ENCODE results near the gene FRMD4A. TPM values are rescaled to one million over a fixed set of nuclear protein-coding genes. Genes with fewer than 3 reads are reported as not detected.
"Not testable (repeated sequence)": the region's sequence is repeated elsewhere in the genome, so short reads cannot be mapped to it uniquely, and the experiment has no call there.

Gene FRMD4A
- total RNA-seq, 2 experiments from 2014 or later: 0.30 to 0.35 TPM

GRCh38 chr10:14235566-14236195 lies 95.0 kb downstream of the FRMD4A start:
- POLR2A ChIA-PET: no interaction called here
- H3K4me3 Mint-ChIP-seq: no peak overlapping the region
- peaks cover 14% of the 10 kb centered on the region for H3K4me1 Mint-ChIP-seq
- H3K36me3 Mint-ChIP-seq (ENCODE audit: low read depth): peaks cover 5% of the 10 kb centered on the region
- DNase-seq: no peak
- H3K9me3 Mint-ChIP-seq: peaks cover 2% of the 10 kb centered on the region
- peaks cover 30% of the 10 kb centered on the region for H3K27me3 Mint-ChIP-seq
- CTCF ChIA-PET: no interaction called here
- no peak overlapping the region for H3K27ac Mint-ChIP-seq

- H3K4me1 Mint-ChIP-seq: peaks cover 19% of the 10 kb centered on the region
- CTCF ChIA-PET: no interaction called here
- H3K27me3 Mint-ChIP-seq: peaks cover 23% of the 10 kb centered on the region
- H3K4me3 Mint-ChIP-seq: no peak overlapping the region
- POLR2A ChIA-PET: no interaction called here
- H3K36me3 Mint-ChIP-seq (ENCODE audit: low read depth): peaks cover 5% of the 10 kb centered on the region
- no peak for DNase-seq
- no peak overlapping the region for H3K27ac Mint-ChIP-seq
- H3K9me3 Mint-ChIP-seq: peaks cover 4% of the 10 kb centered on the region
These were observed 97.2 kb downstream of the FRMD4A start for GRCh38 chr10:14233566-14233965.

DNA sequence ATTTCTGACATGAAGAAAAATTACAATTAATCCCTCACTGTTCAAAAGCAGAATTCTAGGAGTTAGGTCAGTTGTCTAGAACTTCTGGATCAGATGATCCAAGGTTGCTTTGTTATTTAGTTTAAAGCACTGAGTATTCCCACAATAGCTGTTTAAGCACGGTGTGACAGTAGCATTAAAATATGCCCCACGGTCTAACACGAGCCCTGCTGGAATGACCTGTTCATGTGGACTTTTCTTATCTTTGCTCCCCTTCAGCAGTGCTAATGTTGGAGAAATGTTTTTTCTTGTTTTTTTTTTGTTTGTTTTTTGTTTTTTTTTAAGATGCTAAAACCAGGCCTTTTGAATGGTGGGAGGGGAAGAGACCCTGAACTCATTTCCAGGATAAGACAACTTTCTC lies 101.9 kb downstream of the FRMD4A start:
- CTCF ChIA-PET; H3K27ac Mint-ChIP-seq; DNase-seq; H3K4me3 Mint-ChIP-seq; H3K36me3 Mint-ChIP-seq (ENCODE audit: low read depth); H3K9me3 Mint-ChIP-seq: not testable (repeated sequence)
- Mint-ChIP-seq H3K4me1 (peaks cover 19% of the 10 kb centered on the region), H3K27me3 (peaks cover 29% of the 10 kb centered on the region)
- POLR2A ChIA-PET: interaction anchor here (1.3 to 4.1 kb wide), 2 partner anchors 43 to 44 kb away, joined by 3 to 35 read pairs; no protein-coding TSS in a partner anchor

DNA sequence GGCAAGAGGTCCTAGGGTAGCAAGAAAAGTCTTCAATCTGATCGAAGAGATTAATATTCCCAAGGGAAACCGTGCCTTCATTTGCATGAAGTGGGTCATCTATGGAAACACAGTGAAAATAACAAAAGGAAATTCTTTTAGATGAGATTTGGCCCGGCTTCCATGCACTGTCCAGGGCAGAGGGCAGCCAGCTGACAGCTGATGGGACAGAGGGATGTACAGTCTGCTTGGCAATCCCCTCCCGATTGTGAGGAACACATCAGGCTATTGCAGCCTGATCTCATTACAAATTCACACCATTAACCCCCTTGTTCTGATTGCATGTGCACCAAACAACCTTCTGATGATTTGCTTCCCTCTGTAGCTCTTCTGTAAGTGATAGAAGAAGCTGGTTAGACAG lies 105.3 kb downstream of the FRMD4A start:
- Mint-ChIP-seq H3K27me3 (peaks cover 24% of the 10 kb centered on the region), H3K4me3 (no peak overlapping the region), H3K36me3 (ENCODE audit: low read depth) (no peaks in the 10 kb centered on the region), H3K9me3 (no peaks in the 10 kb centered on the region), H3K4me1 (peaks cover 2% of the 10 kb centered on the region), H3K27ac (no peak overlapping the region)
- ChIA-PET CTCF (no interaction called here), POLR2A (no interaction called here)
- DNase-seq: no peak

- Mint-ChIP-seq H3K4me1 (no peaks in the 10 kb centered on the region), H3K27ac (no peak overlapping the region), H3K27me3 (peaks cover 20% of the 10 kb centered on the region), H3K4me3 (no peak overlapping the region), H3K9me3 (no peaks in the 10 kb centered on the region), H3K36me3 (ENCODE audit: low read depth) (no peaks in the 10 kb centered on the region)
- ChIA-PET CTCF (no interaction called here), POLR2A (no interaction called here)
- no peak for DNase-seq
These were observed 110.7 kb downstream of the FRMD4A start for GRCh38 chr10:14220026-14220425.

DNA sequence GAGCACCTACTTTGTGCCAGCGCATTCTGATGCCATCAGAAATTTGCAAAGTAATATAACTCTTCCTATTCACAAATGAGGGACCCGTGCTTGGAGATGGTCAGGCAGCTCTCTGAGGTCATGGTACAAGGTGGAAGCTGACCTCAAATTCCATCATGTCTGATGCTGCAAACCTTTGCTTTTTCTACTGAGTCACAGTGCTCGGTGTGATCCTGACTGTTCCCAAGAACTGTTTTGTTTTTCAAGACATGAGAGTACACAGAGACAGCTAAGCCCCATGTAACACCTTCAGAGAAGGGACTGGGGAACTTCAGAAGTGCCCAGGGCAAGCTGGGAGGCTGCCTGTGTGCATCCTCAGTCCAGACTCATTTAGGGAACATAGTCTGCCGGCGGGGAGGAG lies 111.3 kb downstream of the FRMD4A start:
- POLR2A ChIA-PET: no interaction called here
- CTCF ChIA-PET: no interaction called here
- H3K4me1 Mint-ChIP-seq: no peaks in the 10 kb centered on the region
- no peaks in the 10 kb centered on the region for H3K36me3 Mint-ChIP-seq (ENCODE audit: low read depth)
- no peaks in the 10 kb centered on the region for H3K9me3 Mint-ChIP-seq
- no peak overlapping the region for H3K4me3 Mint-ChIP-seq
- no peak for DNase-seq
- H3K27ac Mint-ChIP-seq: no peak overlapping the region
- peaks cover 17% of the 10 kb centered on the region for H3K27me3 Mint-ChIP-seq

GRCh38 chr10:14215641-14216040 lies 115.1 kb downstream of the FRMD4A start:
- DNase-seq: no peak
- Mint-ChIP-seq H3K4me1 (no peaks in the 10 kb centered on the region), H3K27ac (no peak overlapping the region), H3K27me3 (peaks cover 13% of the 10 kb centered on the region), H3K4me3 (no peak overlapping the region), H3K9me3 (no peaks in the 10 kb centered on the region), H3K36me3 (ENCODE audit: low read depth) (no peaks in the 10 kb centered on the region)
- CTCF ChIA-PET: no interaction called here
- POLR2A ChIA-PET: no interaction called here

- POLR2A ChIA-PET; DNase-seq; CTCF ChIA-PET; H3K4me1 Mint-ChIP-seq; H3K27ac Mint-ChIP-seq; H3K36me3 Mint-ChIP-seq (ENCODE audit: low read depth); H3K4me3 Mint-ChIP-seq; H3K27me3 Mint-ChIP-seq; H3K9me3 Mint-ChIP-seq: not testable (repeated sequence)
These were observed 117.0 kb downstream of the FRMD4A start for GRCh38 chr10:14213703-14214102.

GRCh38 chr10:14211610-14212009 lies 119.1 kb downstream of the FRMD4A start:
- no peaks in the 10 kb centered on the region for H3K9me3 Mint-ChIP-seq
- H3K27me3 Mint-ChIP-seq: peaks cover 5% of the 10 kb centered on the region
- CTCF ChIA-PET: no interaction called here
- H3K4me3 Mint-ChIP-seq: no peak overlapping the region
- H3K36me3 Mint-ChIP-seq (ENCODE audit: low read depth): no peaks in the 10 kb centered on the region
- DNase-seq: no peak
- H3K27ac Mint-ChIP-seq: no peak overlapping the region
- POLR2A ChIA-PET: interaction anchor here (0.9 kb wide), 1 partner anchor 27 kb away, joined by 3 read pairs; no protein-coding TSS in a partner anchor
- H3K4me1 Mint-ChIP-seq: no peaks in the 10 kb centered on the region

- CTCF ChIA-PET: interaction anchor here (0.6 to 1.3 kb wide), 2 partner anchors 11 to 22 kb away, joined by 3 to 7 read pairs; no protein-coding TSS in a partner anchor
- DNase-seq: no peak
- no peaks in the 10 kb centered on the region for H3K36me3 Mint-ChIP-seq (ENCODE audit: low read depth)
- no peaks in the 10 kb centered on the region for H3K9me3 Mint-ChIP-seq
- H3K27me3 Mint-ChIP-seq: peaks cover 5% of the 10 kb centered on the region
- no peak overlapping the region for H3K27ac Mint-ChIP-seq
- POLR2A ChIA-PET: interaction anchor here (1.9 kb wide), 1 partner anchor 23 kb away, joined by 6 read pairs; no protein-coding TSS in a partner anchor
- no peaks in the 10 kb centered on the region for H3K4me1 Mint-ChIP-seq
- no peak overlapping the region for H3K4me3 Mint-ChIP-seq
These were observed 122.5 kb downstream of the FRMD4A start for GRCh38 chr10:14208231-14208630.

DNA sequence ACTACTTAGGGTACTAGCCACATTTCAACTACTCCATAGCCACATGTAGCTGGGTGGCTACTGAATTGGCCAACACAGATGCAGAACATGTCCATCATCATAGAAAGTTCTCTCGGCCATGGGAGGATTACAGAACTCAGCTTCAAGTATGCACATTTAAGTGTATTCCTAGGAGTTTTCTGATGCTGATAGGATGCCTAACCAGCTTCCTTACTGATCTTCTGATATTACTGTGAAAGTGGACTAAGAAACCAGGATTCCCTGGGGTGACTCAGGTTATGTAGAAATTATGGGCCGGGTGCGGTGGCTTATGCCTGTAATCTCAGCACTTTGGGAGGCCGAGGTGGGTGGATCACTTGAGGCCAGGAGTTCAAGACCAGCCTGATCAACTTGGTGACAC lies 125.5 kb downstream of the FRMD4A start:
- H3K36me3 Mint-ChIP-seq (ENCODE audit: low read depth): no peaks in the 10 kb centered on the region
- H3K27me3 Mint-ChIP-seq: peaks cover 9% of the 10 kb centered on the region
- no peak overlapping the region for H3K4me3 Mint-ChIP-seq
- no peak overlapping the region for H3K27ac Mint-ChIP-seq
- POLR2A ChIA-PET: interaction anchor here (1.7 kb wide), 1 partner anchor 20 kb away, joined by 5 read pairs; no protein-coding TSS in a partner anchor
- no peaks in the 10 kb centered on the region for H3K4me1 Mint-ChIP-seq
- CTCF ChIA-PET: interaction anchor here (1.9 kb wide), 1 partner anchor 9 kb away, joined by 10 read pairs; no protein-coding TSS in a partner anchor
- DNase-seq: no peak
- H3K9me3 Mint-ChIP-seq: no peaks in the 10 kb centered on the region

GRCh38 chr10:14200698-14201544 lies 129.8 kb downstream of the FRMD4A start:
- no peak for DNase-seq
- POLR2A ChIA-PET: interaction anchor here (2.2 kb wide), 1 partner anchor 15 kb away, joined by 21 read pairs; no protein-coding TSS in a partner anchor

GRCh38 chr10:14199098-14199497 lies 131.6 kb downstream of the FRMD4A start:
- POLR2A ChIA-PET: interaction anchor here (1.4 kb wide), 1 partner anchor 14 kb away, joined by 10 read pairs; no protein-coding TSS in a partner anchor
- not testable (repeated sequence) for H3K27ac Mint-ChIP-seq; DNase-seq; H3K36me3 Mint-ChIP-seq (ENCODE audit: low read depth); H3K4me1 Mint-ChIP-seq; H3K4me3 Mint-ChIP-seq; H3K9me3 Mint-ChIP-seq
- peaks cover 24% of the 10 kb centered on the region for H3K27me3 Mint-ChIP-seq
- CTCF ChIA-PET: interaction anchor here (1.5 kb wide), 1 partner anchor 11 kb away, joined by 4 read pairs; no protein-coding TSS in a partner anchor

More at GRCh38 chr10:14200698-14201544, 129.8 kb downstream of the FRMD4A start:
- H3K9me3 Mint-ChIP-seq: no peaks in the 10 kb centered on the region
- no peaks in the 10 kb centered on the region for H3K4me1 Mint-ChIP-seq
- peaks cover 19% of the 10 kb centered on the region for H3K27me3 Mint-ChIP-seq
- no peaks in the 10 kb centered on the region for H3K36me3 Mint-ChIP-seq (ENCODE audit: low read depth)
- no peak overlapping the region for H3K27ac Mint-ChIP-seq
- no peak overlapping the region for H3K4me3 Mint-ChIP-seq
- CTCF ChIA-PET: interaction anchor here (0.6 to 1.8 kb wide), 4 partner anchors 13 to 856 kb away, joined by 3 to 8 read pairs (median 4); no protein-coding TSS in a partner anchor

Data from activated CD4-positive, alpha-beta memory T cell treated with anti-CD3 and anti-CD28 coated beads, Interleukin-2, amount 10 ng/mL, durations not matched to agents 7 days and 5 days (primary cell).